ENCODE measurements around the gene PDK2. TPM values are rescaled to one million over a fixed set of nuclear protein-coding genes. Genes with fewer than 3 reads are reported as not detected.
A peak's percentile ranks its signal among the peaks of the same experiment; 100 is the strongest.

PDK2 gene
- polyA plus RNA-seq, 1 donor: 98.0 TPM

DNA sequence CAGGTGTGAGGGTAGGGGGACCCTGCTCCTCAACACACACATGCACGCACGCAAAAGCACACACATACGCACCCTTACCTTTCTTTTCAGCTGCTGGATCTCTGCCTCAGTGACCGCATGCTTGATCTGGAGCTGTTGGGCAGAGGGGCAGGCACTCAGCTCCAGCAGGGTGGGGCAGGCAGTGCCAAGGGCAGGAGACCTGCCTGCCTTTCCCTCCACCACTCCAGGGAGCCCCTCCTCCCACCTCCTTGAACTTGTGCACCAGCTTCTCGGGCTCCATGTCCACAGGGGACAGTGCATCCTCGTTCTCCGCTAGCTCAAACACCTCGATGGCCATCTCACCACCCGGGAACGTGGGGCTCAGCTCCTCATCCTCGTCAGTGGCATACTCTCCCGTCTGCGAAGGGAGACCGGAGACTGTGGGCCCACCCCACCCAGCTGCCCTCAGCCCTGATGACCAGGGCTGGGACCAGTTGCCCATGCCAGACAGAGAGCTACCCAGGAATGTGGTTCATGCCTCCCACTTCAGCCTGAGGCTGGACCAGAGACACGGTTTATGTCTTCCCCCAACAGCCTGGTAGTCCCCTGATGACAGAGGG, 44.1 kb downstream of the PDK2 start:
- DNase-seq: no peak

DNA sequence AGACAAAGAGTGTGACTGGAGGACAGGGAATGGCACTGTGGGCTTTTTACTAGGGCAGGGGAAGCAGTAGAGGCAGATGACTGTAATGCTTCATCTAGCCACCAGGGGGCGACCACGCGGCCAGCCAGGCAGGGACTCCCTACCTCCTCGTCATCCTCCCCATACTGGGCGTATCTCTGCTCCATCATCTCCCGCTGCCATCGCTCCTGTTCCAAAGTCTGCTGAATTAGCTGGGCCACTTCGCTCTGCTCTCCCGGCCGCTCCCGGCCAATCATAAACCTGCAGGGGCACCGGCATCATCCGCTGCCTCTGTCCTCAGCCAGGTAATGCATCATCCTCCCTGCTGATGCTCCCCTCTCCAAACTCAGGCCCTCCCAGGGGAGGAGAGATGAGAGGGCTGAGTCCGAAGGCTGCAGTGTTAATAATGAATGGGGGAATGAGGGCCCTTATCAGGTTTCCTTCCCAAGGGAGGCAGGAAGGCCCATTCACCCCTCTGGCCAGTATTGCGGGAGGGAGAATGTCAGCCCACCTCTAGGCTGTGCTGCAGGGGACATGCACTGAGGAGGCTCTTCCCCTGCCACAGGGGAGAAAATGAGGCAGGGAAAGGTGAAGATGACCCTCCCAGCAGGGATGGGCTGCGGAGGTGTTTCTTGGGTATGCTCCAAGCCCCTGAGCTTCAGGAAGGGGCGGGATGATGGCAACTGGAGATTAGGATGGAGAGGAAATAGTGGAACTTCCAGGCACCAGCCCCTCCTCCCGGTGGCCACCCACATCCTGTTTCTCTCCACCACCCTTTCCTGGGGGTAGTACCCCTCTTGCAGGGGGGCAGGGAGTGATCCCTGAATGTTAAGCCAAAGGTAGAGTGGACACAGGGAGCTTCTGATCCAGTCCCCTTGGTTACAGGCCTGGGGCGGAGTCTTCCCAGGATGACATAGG, 45.1 kb downstream of the PDK2 start:
- DNase-seq: peak; percentile 72

DNA sequence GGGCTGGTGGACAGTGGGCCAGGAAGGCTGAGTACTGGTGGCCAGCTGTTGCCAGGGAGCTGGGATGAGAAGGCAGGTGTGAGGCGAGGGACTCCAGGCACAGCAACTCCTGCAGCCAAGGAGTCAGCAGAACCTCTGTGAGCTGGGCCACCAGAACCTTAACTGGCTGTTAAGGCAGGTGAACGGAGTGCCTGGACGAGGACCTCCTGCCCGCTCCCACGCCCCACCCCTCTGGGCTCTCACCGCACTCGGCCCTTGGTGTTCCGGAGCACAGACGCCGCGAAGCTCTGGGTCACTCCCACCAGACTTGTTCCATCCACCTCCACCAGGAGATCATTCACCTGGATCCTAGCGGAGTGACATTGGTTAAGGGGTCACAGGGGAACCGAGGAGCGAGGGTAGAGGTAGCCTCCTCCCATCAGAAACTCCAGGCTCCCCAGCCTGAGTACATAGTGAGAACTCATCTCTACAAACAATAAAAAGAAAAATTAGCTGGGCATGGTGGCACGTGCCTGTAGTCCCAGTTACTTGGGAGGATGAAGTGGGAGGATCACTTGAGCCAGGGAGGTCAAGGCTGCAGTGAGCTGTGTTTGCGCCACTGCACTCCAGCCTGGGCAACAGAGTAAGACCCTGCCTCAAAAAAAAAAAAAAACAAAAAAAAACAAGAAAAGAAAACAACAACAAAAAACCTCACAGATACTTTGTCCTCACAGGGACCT, 46.0 kb downstream of the PDK2 start:
- DNase-seq: no peak

DNA sequence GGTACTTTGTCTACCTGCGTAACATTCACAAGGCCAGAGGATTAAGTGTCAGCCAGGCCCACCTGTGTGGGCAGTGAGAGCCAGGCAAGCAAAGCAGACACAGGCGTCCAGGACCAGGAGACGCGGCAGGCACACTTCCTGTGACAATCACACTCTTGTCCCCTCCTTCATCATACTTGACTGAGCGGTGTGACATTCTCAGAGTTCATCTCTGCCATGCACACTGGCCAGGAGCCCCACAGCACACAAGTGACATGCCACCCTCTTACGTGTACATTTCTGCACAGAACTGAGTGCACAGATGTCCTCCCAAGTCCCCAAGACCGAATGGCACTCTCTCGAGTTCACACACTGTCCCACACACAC, 46.6 kb downstream of the PDK2 start:
- DNase-seq: no peak

DNA sequence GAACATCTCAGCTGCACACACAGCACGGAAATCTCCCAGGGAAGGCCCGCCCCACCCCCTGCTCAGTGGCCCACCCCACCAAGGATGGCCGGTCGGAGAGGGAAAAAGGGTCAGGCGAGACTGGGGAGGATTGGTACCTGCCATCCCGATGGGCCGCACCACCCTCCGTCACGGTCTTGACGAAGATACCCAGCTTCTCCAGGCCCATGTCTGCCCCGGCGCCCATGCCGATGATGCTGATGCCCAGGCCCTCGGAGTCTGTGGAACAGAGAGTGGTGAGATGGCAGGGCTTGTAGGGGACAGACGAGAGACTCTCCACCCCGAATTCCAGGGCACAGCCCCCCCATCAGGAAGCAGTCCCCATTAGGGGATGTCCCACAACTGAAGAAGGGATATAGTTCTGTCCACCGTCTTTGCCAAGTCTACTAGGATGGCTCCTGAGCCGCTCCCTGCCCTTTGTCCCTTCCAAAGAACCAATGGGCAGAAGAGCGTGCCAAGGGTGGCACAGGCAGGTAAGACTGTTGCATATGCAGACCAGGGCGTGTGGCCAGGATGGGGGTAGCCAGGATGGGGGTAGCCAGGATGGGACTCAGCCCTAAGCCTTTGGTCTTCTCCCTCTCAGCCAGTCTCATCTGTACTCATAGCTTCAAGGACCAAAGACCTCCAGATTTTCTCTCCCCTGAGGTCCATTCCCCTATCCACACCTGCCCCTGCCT, 48.5 kb downstream of the PDK2 start:
- DNase-seq: no peak

- no peak for DNase-seq
Observed at GRCh38 chr17:50144355-50144754, 49.2 kb downstream of the PDK2 start.

GRCh38 chr17:50144845-50145531, 49.8 kb downstream of the PDK2 start:
- no peak for DNase-seq

- no peak for DNase-seq
Observed at GRCh38 chr17:50145532-50146229, 50.5 kb downstream of the PDK2 start.

DNA sequence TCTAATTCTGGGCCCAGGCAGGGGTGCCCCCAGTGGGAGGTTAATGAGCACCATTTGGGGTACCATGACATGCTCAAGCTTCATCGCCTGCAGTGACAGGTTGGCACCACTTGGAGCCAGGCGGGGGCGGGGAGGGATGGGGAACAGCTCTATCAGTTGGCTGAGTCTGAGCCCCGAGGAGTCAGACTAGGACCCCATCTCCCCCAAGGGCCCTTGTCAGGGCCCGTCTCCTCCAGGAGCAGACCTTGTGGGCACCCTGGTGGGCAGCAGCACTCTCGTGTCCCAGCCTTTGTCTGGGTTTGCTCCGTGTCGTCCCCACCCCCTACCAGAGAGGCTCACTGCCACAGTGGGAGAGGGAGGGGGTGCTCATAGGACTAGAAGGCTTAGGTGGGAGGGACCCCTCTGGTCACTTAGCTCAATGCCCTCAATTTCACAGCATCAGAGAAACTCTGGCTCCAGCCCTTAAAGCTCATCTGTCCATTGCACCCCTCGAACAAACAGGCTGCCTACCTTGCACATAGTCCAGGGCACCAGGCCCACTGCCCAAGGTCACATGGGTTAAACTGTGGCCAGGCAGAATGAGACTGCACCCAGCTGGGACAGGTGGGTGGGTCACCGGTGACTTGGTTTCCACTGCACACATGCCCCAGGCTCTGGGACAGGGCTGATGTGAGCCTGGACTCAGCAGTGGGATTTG, 51.2 kb downstream of the PDK2 start:
- DNase-seq: no peak

DNA sequence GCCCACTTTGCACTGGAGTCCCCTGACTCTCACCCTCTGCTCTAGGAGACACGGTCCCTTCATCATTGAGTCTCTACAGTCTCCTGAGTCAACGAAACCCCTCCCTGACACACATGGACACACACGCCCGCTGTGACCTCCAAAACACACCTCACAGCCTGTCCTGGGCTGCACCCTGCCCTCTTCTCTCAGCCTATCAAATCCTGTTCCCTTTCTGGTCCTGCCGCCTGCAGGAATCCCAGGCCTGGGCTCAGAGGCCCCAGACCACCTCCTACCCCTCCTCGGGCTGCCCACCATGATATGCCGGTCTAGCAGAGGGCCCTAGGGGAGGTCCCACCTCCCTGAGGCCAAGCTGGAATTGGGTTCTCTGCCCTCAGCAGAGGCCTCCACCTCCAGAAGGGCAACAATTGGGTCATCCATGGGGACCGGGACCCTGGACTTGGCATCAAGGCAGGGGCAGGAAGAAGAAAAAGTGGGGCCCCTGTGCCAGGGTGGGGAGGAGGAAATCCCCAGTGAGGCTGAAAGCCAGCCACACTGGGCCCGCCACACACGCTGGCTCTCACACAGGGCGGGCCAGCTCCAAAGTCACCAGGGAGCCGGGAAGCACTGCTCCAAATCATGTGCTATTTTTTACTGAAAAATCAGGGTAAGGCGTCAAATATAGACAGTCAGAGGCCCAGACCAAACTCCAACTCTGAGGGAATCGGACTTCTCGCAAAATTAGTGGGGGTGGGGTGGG, 51.9 kb downstream of the PDK2 start:
- no peak for DNase-seq

DNA sequence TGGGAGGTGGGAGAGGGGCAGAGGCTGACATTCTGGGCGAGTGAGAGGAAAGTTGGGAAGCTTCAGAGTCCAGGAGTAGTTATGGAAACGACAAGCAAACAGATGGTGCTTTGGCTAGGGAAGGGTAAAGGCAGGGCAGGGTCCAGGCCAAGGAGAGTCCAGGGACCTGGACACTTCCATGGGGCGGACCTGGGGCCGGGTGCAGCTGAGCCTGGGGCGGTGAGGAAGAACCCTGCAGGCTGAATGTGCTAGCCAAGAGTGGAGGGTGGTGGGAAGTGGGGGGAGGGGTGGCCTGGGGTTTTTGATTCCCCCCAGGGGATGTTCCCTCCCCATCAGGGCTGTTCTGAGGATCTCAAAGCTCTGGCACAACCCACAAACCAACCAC, 52.7 kb downstream of the PDK2 start:
- DNase-seq: no peak

DNA sequence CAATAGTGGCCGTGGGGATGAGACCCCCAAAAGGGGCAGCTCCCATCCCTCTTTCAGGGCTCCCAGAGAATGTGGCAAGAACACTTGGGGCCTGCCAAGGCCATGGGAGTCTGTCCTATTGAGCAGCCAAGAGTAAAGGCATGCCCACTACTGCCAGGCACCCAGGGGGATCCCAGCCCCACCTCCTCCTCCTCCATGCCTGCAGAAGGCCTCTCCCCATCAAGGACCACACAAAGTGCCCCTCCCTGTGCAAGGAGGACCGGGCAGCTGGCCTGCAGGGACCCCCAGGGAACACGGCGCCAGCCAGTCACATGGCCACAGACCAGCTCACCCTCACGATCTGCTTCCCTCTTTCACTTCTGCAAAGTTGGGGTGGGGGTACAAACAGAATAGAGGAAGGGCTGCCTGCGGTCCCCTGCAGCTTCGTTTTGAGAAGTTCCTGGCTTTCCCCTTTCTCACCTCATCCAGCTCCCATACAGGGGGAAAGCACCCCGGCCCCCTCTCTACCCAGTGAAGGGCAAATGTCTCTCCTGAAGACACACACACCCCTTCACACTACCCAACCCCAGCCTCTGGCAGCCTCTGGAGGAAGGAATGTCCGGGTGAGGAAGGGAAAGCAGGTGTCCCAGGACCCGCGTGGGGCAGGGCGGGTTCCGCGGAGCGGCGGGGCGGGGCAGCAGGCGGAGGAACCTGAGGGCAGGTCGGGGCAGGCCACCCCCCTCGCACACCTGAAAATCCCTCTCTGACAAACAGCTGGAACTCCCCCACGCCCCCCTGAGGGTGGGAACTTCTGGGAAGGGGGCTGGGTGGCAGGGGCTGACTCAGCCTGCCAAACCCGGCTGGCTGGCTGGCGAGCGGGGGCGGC, 53.3 kb downstream of the PDK2 start:
- DNase-seq: no peak

- no peak for DNase-seq
Observed at GRCh38 chr17:50149091-50149416, 53.9 kb downstream of the PDK2 start.

DNA sequence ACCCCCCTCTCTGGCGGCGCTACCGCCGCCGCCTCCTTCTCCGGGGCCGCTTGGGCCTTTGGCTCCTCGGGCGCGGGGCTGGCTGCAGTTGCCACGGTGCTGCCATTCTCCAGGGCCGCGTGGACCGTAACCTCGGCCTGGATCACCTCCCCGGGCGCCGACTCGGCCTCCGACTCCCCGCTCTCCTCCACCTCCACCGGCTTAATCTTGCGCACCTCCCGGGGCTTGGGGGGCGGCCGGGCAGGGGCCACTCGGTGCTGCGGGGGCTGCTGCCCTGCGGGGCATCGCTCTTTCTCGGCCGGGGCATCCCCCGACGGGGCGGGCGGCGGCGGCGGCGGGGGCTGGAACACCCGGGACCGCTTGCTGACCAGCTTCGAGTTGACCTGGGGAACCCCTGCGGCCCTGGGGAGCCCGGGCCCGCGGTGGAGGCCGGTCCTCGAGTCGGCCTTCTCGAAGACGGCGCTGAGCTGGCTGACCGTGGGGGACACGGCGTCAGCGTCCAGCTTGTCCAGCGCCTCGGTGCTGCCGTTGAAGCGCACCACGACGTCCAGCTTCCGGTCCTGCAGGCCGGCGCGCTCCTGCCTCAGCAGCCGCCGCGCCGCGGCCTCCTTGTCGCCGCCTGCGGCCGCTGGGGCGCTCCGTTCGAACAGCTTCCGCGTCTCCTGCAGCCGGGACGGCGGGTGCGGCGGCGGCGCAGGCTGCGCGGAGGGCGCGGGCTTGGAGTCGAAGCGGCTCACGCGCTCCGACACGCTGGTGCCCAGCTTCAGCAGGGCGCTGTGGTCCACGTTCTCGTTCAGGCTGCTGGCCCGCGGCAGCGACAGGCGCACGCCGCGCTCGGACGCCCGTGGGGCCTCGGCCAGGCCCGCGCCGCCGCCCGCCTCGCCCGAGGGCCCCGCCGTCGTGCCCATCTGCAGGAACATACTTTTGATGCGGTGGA, 54.5 kb downstream of the PDK2 start:
- no peak for DNase-seq

GRCh38 chr17:50150354-50151040, 55.3 kb downstream of the PDK2 start, which contains the start of gene PPP1R9B:
TSS of gene PPP1R9B (minus strand) at chr17:50150677. CDS start at chr17:50150513, 164 bp downstream.
- DNase-seq: no peak

- peak; percentile 93 for DNase-seq
Observed at GRCh38 chr17:50151041-50151936, 56.1 kb downstream of the PDK2 start.
